Measurements from ENCODE around the gene CALU.

GRCh38 chr7:128721376-128721775 is 17.8 kb upstream of the CALU start:
- TF ChIP-seq POLR2AphosphoS5 (IDR thresholded peaks at IDR 0.05) (no peak), CTCF (IDR thresholded peaks at IDR 0.05; ENCODE audit: poor library complexity, severe bottlenecking) (no peak), EZH2 (IDR thresholded peaks at IDR 0.05; ENCODE audit: borderline replicate concordance, insufficient read depth, low read length, poor library complexity, severe bottlenecking) (no peak), MXI1 (conservative IDR thresholded peaks at IDR 0.05; ENCODE audit: poor library complexity, severe bottlenecking) (no peak), EP300 (conservative IDR thresholded peaks at IDR 0.05; ENCODE audit: poor library complexity, severe bottlenecking) (no peak), TAF1 (IDR thresholded peaks at IDR 0.05; ENCODE audit: low read depth) (no peak), RAD21 (conservative IDR thresholded peaks at IDR 0.05) (no peak)
